Heart left ventricle (tissue), 13 donors: ENCODE measurements around the gene MMUT.

Experiments
- CTCF ChIP-seq, 12 donors: fragments of 200-600 bp; sonication (generic) in 4 of 12; IDR thresholded peaks; one replicate each; pipeline versions ENCODE4 v1.5.0 to v1.8.0; 2018 to 2022; ENCODE audit warnings: antibody characterized with exemption in 12 of 12, mild to moderate bottlenecking in 5 of 12
- POLR2A ChIP-seq, 2 donors: fragments of 450-650 bp; IDR thresholded peaks; one replicate each; pipeline ENCODE4 v1.6.1; 2017; ENCODE audit warnings: antibody characterized with exemption in 2 of 2, mild to moderate bottlenecking in 2 of 2, moderate library complexity in 2 of 2
- donor health status: ischemic (EF 13 %, LVEDD 7.1; RV severe dilation, severe dysfunction).
- donor health status: DM: no; HTN: yes; CAD: no.
- donor health status: DM: no; HTN: no; CAD: no.
- donor health status: ischemic (EF 25% LVEDD 6.9; RV normal size, moderate dysfunction).
- donor health status: ischemic (EF 25% LVEDD 5.7; RV mildly dilated, moderate dysfunction).
- donor health status: ischemic (EF 35%, LVEDD 5.7; RV mildly dilated, moderate dysfunction).
- donor health status: nonischemic (EF 11% LVEDD 7.7; RV severe dilation, severe dysfunction).
- donor health status: DM: yes; HTN: yes; CAD: no.
- donor health status: PGD.
- donor health status: ischemic (EF 29% LVEDD 5.4; RV normal size, mild dysfunction).
- donor health status: nonischemic (EF 23%, LVEDD 6.1; RV moderate dilation, normal function).

- TF ChIP-seq POLR2A (IDR thresholded peaks at IDR 0.05) (no peak), CTCF (IDR thresholded peaks at IDR 0.05) (no peak)
These were observed 16.4 kb upstream of the MMUT start for GRCh38 chr6:49479308-49479970.
